Endothelial cell of umbilical vein (primary cell): ENCODE measurements around the gene SMCO3. TPM values are rescaled to one million over a fixed set of nuclear protein-coding genes. Genes with fewer than 3 reads are reported as not detected.

Source experiments
- BruUV-seq: library from RNA; stranded (reverse); fragments of 400-500 nt; replicated peaks from 2 replicates; lab custom pipeline; 2021; lab: Mats Ljungman, UMichigan
- CTCF ChIA-PET: fragments of 300-600, 350-600 bp; sonication (Branson Sonifier 250); formaldehyde crosslinking; loops from one replicate; lab custom pipeline; 2021; ENCODE audit warnings: antibody characterized with exemption, inconsistent platforms; lab: Charles Lee
- POLR2A ChIA-PET: fragments of 300-600, 350-600 bp; sonication (Branson Sonifier 250); formaldehyde crosslinking; loops from one replicate; lab custom pipeline; 2021; ENCODE audit warnings: antibody characterized with exemption, inconsistent platforms; lab: Charles Lee
- DNase-seq: peaks from one replicate; pipeline ENCODE4 v3.0.0-alpha.2; 2011; ENCODE audit warnings: low read depth, low spot score
- FAIRE-seq: peaks from 2 replicates; lab custom pipeline; 2011; peaks lifted over from hg19 to GRCh38; lab: Jason Lieb, UNC
- H2AFZ ChIP-seq: 2 replicates; pipeline ENCODE4 v1.6.0; 2012; ENCODE audit warnings: low read depth, low read length, control low read depth, inconsistent platforms
- H3K27ac ChIP-seq: 2 replicates; pipeline ENCODE4 v1.5.1; 2011; ENCODE audit warnings: low read depth, mild to moderate bottlenecking, control low read depth, low read length, moderate library complexity; ENCODE audit not compliant: insufficient read depth
- H3K27me3 ChIP-seq, 2 experiments: 2 replicates each; pipeline versions ENCODE4 v1.6.0 to v1.6.1; 2011; ENCODE audit warnings: low read length in 2 of 2, mixed read lengths in 1 of 2; ENCODE audit not compliant: control insufficient read depth in 2 of 2, insufficient read depth in 2 of 2
- H3K36me3 ChIP-seq, 2 experiments: 2 replicates in 1 of 2; 3 replicates in 1 of 2; pipeline ENCODE4 v1.5.1; 2011; ENCODE audit warnings: low read length in 2 of 2, mild to moderate bottlenecking in 1 of 2, moderate library complexity in 1 of 2; ENCODE audit not compliant: control insufficient read depth in 2 of 2, insufficient read depth in 2 of 2; ENCODE audit errors: extremely low read depth in 1 of 2
- H3K4me1 ChIP-seq: 3 replicates; pipeline ENCODE4 v1.5.1; 2011; ENCODE audit warnings: mild to moderate bottlenecking, low read length; ENCODE audit not compliant: control insufficient read depth, insufficient read depth; ENCODE audit errors: extremely low read depth
- H3K4me2 ChIP-seq: 2 replicates; pipeline ENCODE4 v1.6.1; 2011; ENCODE audit warnings: low read length, control low read depth, mixed read lengths; ENCODE audit not compliant: insufficient read depth
- H3K4me3 ChIP-seq, 3 experiments: fragments of 200-600 bp in 1 of 3; sonication (generic), shearing (Covaris generic) in 1 of 3; replicated peaks in 1 of 3; 2 replicates each; pipeline ENCODE4 v1.5.1; 2011 to 2016; ENCODE audit warnings: control low read depth in 3 of 3, low read length in 3 of 3, mild to moderate bottlenecking in 2 of 3, inconsistent platforms in 1 of 3, low read depth in 1 of 3, moderate library complexity in 1 of 3; ENCODE audit not compliant: insufficient read depth in 1 of 3
- H3K79me2 ChIP-seq: 2 replicates; pipeline ENCODE4 v1.6.0; 2012; ENCODE audit warnings: low read length, inconsistent platforms; ENCODE audit not compliant: control insufficient read depth, insufficient read depth
- H3K9ac ChIP-seq: replicated peaks from 2 replicates; pipeline ENCODE3; 2011; ENCODE audit warnings: low read length, control low read depth; ENCODE audit not compliant: insufficient read depth; ENCODE audit errors: extremely low read depth
- H3K9me1 ChIP-seq: replicated peaks from 3 replicates; pipeline ENCODE4 v1.6.0; 2011; ENCODE audit warnings: mild to moderate bottlenecking, low read length; ENCODE audit not compliant: control insufficient read depth, insufficient read depth; ENCODE audit errors: extremely low read depth
- H3K9me3 ChIP-seq: replicated peaks from 2 replicates; pipeline ENCODE4 v1.5.1; 2012; ENCODE audit warnings: low read length, inconsistent platforms; ENCODE audit not compliant: control insufficient read depth, insufficient read depth
- H4K20me1 ChIP-seq: replicated peaks from 2 replicates; pipeline ENCODE3; 2011; ENCODE audit warnings: mild to moderate bottlenecking, low read length; ENCODE audit not compliant: control insufficient read depth, insufficient read depth; ENCODE audit errors: extremely low read depth
- EZH2 ChIP-seq: IDR thresholded peaks from 2 replicates; pipeline ENCODE4 v1.6.1; 2012; ENCODE audit warnings: borderline replicate concordance, low read depth, mild to moderate bottlenecking, moderate library complexity, low read length, inconsistent platforms; ENCODE audit not compliant: severe bottlenecking
- FOS ChIP-seq: IDR thresholded peaks from 2 replicates; pipeline ENCODE4 v1.6.1; 2011; ENCODE audit warnings: mild to moderate bottlenecking, low read length, moderate library complexity, borderline replicate concordance; ENCODE audit not compliant: insufficient read depth
- GATA2 ChIP-seq: IDR thresholded peaks from 2 replicates; pipeline ENCODE4 v1.7.0; 2011; ENCODE audit warnings: low read depth, mild to moderate bottlenecking, moderate library complexity, mixed read lengths, low read length; ENCODE audit not compliant: insufficient read length, insufficient read depth
- JUN ChIP-seq: IDR thresholded peaks from 2 replicates; pipeline ENCODE4 v1.6.1; 2011; ENCODE audit warnings: borderline replicate concordance, low read depth; ENCODE audit not compliant: insufficient read length, insufficient read depth
- MYC ChIP-seq: IDR thresholded peaks from one replicate; pipeline ENCODE4 v1.6.1; 2011; ENCODE audit warnings: mild to moderate bottlenecking, low read depth, low read length
- POLR2A ChIP-seq: IDR thresholded peaks from 2 replicates; pipeline ENCODE4 v1.6.1; 2012; ENCODE audit warnings: low read depth, mild to moderate bottlenecking, control low read depth, low read length
- POLR2AphosphoS5 ChIP-seq: IDR thresholded peaks from 2 replicates; pipeline ENCODE4 v1.6.1; 2012; ENCODE audit warnings: low read depth, mild to moderate bottlenecking, control low read depth, low read length, moderate library complexity; ENCODE audit not compliant: insufficient read depth
- dilution Hi-C: fragments of 300-500 bp; cut with MboI; formaldehyde crosslinking; loops from one replicate; pipeline ENCODE4 v1.15.0; 2019; ENCODE audit warnings: low sequenced_read_pairs; ENCODE audit not compliant: extremely low pct_ligation_motif_present
- intact Hi-C: fragments of 100-400 bp; cut with micrococcal nuclease; formaldehyde crosslinking; loops from one replicate; pipeline ENCODE4 v1.10.0; 2022
- polyA plus RNA-seq, 4 experiments: library from polyadenylated mRNA; depleted of rRNA in 3 of 4; stranded (reverse) in 3 of 4; unstranded in 1 of 4; fragments of >200 nt; gene quantifications; 2 replicates each; pipeline versions ENCODE4 v1.2.1 to v1.2.3, GENCODE V29; 2011 to 2012; ENCODE audit warnings: missing spikeins in 1 of 4
- total RNA-seq: library from RNA; stranded (reverse); gene quantifications from 2 replicates; pipeline ENCODE4 v1.2.3, GENCODE V29; 2021
- TF ChIP-seq, protein P1 (sequence below), 2 donors: IDR thresholded peaks; 1 replicate in 1 of 2; 2 replicates in 1 of 2; pipeline ENCODE4 v1.5.1; 2011; ENCODE audit warnings: low read length in 2 of 2, mild to moderate bottlenecking in 2 of 2, moderate library complexity in 2 of 2, control low read depth in 1 of 2, inconsistent platforms in 1 of 2, low read depth in 1 of 2; ENCODE audit not compliant: insufficient read depth in 1 of 2; ENCODE audit errors: extremely low read depth in 1 of 2
- TF ChIP-seq, protein P2 (sequence below): IDR thresholded peaks from 2 replicates; pipeline ENCODE4 v1.6.1; 2011; ENCODE audit not compliant: insufficient read depth, insufficient read length

The SMCO3 gene
- total and polyA plus RNA-seq, 2 donors (not counting 3 experiments of a cell fraction or from before 2014, with no cell fraction given), result 0.33 to 0.35 TPM

DNA sequence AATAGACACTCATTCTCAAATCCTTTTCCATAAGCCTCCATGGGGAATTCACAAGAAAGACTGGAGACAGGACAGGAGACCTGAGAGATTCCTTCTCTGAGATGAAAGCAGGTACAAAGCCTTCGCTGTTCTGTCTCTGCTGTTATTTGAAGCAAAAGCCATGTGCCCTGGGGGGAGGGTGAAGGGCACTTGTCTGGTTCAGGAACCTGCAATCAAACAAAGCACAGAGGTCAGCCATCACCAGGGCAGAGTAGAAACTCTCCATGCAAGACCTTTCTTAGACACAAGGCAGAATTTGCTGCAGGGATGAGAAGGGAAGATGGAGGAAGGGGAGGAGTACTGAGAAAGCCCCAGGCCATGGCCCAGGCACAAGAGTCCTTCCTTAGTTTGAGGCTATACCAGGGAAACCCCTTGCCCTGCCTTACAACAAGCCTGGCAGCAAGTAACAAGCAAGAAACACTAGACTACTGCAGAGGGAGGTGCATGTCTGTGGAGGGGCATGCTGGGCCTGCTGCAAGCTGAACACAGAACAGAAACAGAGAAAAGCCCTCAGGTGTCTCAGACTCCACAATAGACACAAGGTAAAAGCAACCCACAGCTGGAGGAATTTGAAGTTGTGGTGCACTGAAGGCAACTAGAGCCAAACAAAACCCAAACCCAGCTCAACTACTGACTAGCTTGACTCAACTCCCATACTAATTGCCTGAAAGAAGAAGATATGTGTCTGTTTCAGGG, 37.1 kb upstream of the SMCO3 start:
- H3K79me2 ChIP-seq, result no peaks in the 10 kb centered on the region
- no peak overlapping the region for H3K27ac ChIP-seq
- H3K27me3 ChIP-seq, result no peaks in the 10 kb centered on the region
- ChIA-PET CTCF (interaction anchor here (1.7 to 7.4 kb wide), 2 partner anchors 33 to 144 kb away, joined by 4 to 97 read pairs; no protein-coding TSS in a partner anchor), POLR2A (no interaction called here)
- intact Hi-C loops (no loop called here), dilution Hi-C loops (no loop called here)
- no peaks in the 10 kb centered on the region for H3K9me1 ChIP-seq
- FAIRE-seq, result no peak
- H3K4me3 ChIP-seq, result no peak overlapping the region
- DNase-seq, result no peak
- H3K9ac ChIP-seq, result no peak overlapping the region
- H3K36me3 ChIP-seq, result no peaks in the 10 kb centered on the region
- no peak overlapping the region for H3K4me2 ChIP-seq
- no peak overlapping the region for H2AFZ ChIP-seq
- no peak for TF ChIP-seq POLR2AphosphoS5
- no peak for TF ChIP-seq POLR2A
- TF ChIP-seq JUN, result no peak
- no peak for TF ChIP-seq MYC
- TF ChIP-seq, protein P1, sequence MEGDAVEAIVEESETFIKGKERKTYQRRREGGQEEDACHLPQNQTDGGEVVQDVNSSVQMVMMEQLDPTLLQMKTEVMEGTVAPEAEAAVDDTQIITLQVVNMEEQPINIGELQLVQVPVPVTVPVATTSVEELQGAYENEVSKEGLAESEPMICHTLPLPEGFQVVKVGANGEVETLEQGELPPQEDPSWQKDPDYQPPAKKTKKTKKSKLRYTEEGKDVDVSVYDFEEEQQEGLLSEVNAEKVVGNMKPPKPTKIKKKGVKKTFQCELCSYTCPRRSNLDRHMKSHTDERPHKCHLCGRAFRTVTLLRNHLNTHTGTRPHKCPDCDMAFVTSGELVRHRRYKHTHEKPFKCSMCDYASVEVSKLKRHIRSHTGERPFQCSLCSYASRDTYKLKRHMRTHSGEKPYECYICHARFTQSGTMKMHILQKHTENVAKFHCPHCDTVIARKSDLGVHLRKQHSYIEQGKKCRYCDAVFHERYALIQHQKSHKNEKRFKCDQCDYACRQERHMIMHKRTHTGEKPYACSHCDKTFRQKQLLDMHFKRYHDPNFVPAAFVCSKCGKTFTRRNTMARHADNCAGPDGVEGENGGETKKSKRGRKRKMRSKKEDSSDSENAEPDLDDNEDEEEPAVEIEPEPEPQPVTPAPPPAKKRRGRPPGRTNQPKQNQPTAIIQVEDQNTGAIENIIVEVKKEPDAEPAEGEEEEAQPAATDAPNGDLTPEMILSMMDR (IDR thresholded peaks at IDR 0.05; ENCODE audit: extremely low read depth in 1 of 2, insufficient read depth in 1 of 2, low read depth in 1 of 2, low read length in 2 of 2), result no peak
- TF ChIP-seq EZH2, result no peak
- no peak for TF ChIP-seq GATA2
- no peak for TF ChIP-seq FOS
- TF ChIP-seq, protein P2, sequence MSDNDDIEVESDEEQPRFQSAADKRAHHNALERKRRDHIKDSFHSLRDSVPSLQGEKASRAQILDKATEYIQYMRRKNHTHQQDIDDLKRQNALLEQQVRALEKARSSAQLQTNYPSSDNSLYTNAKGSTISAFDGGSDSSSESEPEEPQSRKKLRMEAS, result no peak
- H3K4me1 ChIP-seq, result peaks cover 37% of the 10 kb centered on the region
- H4K20me1 ChIP-seq, result no peaks in the 10 kb centered on the region
- no peaks in the 10 kb centered on the region for H3K9me3 ChIP-seq
- no TSS peak for BruUV-seq
